HG03025 (cell line): ENCODE results near the gene STEEP1.
A peak's percentile ranks its signal among the peaks of the same experiment; 100 is the strongest.

Experiments used
- ATAC-seq: cut with Tn5 transposase; IDR thresholded peaks from one replicate; pipeline ENCODE4 v1.9.1; 2021; ENCODE audit warnings: mild to moderate bottlenecking, moderate library complexity; ENCODE audit not compliant: unreplicated experiment, low FRiP score

The STEEP1 gene

GRCh38 chrX:119565107-119565663 lies at the start of gene STEEP1:
TSS of gene STEEP1 (minus strand) at chrX:119565409. CDS start at chrX:119565355, 54 bp downstream.
- peak; percentile 75 for ATAC-seq

DNA sequence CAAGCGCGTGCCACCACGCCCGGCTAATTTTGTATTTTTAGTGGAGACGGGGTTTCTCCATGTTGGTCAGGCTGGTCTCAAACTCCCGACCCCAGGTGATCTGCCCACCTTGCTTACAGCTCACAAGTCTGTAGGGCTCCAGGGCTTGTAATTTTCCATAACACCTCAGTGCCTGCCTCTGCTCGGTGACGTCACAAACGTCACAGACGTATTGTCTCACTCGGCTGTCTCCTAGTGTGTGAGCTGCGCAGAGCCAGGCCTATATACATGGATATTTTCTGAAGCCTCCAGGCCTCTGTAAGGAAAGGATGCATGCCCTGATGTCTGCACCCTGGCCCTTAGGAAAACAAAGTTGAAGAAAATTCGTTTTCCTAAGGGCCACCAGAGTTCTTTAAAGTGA lies 49.6 kb upstream of the STEEP1 start:
- no peak for ATAC-seq

DNA sequence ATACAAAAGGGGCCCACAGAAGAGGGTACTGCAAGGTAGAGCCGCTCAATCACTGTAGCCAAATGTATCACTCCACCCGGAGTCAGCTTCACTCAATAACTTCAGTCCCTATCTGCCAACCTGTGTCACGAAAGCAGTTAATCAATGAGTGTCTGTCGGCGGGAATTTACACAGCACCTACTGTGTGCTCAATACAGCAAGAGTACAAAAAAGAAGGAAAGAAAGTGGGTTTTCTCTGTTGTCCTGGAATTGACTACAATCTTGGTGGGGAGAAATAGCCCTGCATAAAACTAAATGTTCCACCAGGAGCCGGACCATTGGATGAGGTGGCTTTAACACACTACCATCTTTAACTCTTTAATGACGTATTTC lies 41.8 kb upstream of the STEEP1 start:
- no peak for ATAC-seq

DNA sequence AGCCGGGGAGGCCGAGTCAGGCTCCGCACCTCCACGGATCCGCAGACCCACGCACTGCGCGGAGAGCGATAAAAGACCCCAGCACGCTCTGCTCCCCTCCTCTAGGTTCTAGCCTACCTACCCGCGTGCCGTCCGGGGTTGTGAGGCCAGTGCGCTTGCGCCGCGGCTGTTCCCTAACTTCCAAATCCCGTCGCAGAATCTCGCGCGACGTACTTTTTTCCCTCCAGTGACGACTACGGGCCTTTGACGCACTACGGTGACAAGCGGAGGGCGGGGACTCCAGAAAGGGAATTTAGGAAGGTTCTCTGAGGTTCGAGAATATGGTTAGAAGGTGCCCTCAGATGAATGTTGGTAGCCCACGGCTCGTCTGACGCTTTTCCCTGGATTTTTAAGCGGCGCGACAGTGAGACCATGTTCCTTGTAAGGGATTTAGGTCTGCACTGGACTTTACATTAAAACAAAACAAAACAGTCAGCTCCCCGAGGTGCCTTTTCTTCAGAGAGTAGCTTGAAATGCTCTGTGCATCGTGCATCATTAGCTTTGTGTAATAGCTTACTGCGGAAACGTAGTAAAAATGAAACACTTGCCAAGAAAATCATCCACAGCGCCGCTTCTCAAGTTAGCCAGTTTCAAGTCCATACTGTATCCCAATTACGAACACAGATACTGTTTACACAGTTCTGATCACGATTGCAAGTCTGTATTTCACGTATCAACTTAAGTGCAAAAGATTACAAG lies 41.2 kb upstream of the STEEP1 start, which contains the start of gene NKRF:
NKRF (minus strand) TSS at position 145 of the 738 bp plus-strand sequence.
- ATAC-seq, result peak; percentile 72

DNA sequence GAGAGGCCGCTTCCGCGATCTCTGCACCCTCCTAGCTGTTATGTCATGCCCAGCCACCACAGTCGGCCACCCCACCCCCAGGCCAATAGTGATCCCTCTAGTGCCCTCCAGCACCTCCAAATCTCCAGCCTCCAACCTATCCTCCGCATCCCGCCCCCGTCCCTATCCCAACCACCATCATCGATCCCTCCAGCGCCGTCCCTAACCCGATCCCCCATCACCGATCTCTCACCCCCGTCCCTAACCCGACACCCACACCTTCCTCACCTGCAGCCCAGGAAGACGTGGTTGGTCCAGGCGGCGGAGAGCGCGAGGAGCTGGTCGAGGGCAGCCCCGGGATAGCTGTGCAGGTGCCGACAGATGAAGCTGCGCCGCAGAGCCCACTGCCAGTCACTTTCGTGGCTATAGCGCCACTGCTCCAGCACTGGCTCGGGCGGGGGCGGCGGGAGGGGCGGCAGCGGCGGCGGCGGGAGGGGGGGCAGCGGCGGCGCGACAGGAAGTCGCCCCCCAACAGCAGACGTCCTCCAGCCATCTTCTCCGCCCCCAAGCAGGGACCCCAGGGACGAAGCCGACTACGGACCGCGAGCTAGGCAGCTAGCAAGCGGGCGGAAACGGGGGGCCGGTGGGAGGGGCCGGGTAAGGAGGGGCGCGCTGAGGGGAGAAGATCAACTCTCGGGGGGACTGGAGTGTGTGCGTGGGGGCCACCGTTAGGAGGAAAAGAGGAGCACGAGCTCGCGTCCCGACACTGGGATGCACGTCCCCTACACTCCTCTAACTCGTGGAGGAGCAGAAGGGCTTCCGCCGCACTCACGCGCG lies 40.5 kb upstream of the STEEP1 start:
- peak; percentile 27 for ATAC-seq

GRCh38 chrX:119604766-119605463 lies 39.7 kb upstream of the STEEP1 start:
- no peak for ATAC-seq

DNA sequence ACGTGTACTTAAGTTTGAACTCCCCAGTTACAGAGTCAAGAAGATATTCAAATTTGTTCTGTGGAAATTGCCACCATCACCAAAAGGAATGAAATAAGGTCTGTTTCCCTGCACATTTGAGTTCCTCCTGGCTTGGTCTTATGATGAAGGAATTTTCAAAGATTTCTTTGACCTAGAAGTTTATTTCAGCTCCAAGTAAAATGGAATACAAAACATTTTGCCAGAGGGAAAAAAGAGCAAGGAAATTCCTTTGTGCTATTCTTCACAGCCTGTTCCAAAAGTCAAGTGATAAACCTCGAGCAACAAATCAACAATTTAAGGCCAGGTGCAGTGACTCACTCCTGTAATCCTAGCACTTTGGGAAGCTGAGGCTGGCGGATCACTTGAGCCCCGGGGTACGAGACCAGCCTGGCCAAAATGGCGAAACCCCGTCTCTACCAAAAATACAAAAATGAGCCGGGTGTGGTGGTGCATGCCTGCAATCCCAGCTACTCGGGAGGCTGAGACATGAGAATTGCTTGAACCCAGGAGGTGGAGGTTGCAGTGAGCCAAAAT lies 37.6 kb upstream of the STEEP1 start:
- ATAC-seq, result no peak

- no peak for ATAC-seq
Measured at GRCh38 chrX:119589810-119590209, 24.6 kb upstream of the STEEP1 start.

- ATAC-seq, result no peak
Measured at GRCh38 chrX:119583431-119584059, 18.3 kb upstream of the STEEP1 start.

DNA sequence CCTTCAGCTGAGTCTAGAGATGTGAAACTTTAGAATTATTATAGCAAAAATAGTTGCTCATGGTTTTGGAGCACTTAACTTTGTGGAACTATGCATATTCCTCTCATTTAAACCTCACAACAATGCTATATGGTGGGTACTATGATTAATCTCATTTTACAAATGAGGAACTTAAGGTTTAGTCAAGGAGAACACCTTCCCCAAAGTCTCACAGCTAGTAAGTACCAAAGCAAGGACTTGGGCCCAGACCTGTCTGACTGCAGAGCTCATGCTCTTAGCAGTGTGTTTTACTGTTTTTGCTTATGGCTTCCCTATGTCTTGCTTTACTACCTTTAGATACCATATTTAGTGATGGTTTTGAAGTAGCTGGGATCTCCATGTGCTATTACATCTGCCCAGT lies 14.2 kb upstream of the STEEP1 start:
- ATAC-seq, result no peak

GRCh38 chrX:119574394-119575266 lies 9.4 kb upstream of the STEEP1 start, which contains the start of gene UBE2A:
TSS of gene UBE2A (plus strand) at chrX:119574563. CDS start at chrX:119574712, 149 bp downstream.
- ATAC-seq, result peak; percentile 66

DNA sequence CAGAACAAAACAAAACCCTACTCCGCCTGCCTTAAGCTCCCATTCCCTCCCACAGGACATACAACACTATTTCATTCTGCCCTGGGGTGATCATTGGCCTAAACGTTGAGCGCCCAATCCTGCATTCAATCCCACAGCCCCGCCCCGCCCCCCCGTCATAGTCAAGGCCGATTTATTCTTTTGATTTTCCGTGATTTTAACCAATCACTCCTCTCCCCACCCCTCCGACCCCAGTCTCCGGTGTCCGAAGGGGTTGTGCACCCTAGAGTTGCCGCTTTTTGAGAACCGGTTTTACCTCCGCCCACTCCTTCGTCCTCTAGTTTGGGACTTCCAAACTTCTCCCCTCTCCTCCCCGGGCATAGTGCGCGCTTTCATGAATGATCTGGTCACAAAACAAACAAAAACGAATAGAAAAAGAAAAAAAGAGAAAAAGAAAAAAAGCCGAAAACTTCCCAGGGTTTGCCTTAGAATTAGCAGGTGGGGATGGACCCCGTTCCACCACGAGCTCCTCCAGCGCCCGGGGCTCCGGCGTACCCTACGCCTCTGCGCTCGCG lies 8.7 kb upstream of the STEEP1 start:
- ATAC-seq, result peak; percentile 61

GRCh38 chrX:119573222-119573621 lies 8.0 kb upstream of the STEEP1 start:
- no peak for ATAC-seq

- no peak for ATAC-seq
Measured at GRCh38 chrX:119570351-119570835, 5.2 kb upstream of the STEEP1 start.

DNA sequence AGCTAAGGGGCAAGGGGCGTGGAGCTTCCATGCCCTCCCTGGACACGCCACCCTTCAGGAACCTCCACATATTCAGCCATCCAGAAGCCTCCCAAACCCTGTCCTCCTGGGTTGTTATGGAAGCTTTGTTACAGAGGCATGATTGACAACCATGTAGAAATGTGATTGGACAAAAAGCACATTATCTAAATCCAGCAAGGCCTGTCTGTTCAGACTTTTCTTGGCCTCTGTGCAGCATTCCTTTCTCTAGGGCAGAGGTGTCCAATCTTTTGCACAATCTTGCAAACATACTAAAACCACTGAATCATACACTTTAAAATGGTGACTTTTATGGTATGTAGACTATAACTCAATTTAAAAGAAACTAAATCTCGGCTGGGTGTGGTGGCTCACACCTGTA lies 12.7 kb downstream of the STEEP1 start:
- no peak for ATAC-seq

DNA sequence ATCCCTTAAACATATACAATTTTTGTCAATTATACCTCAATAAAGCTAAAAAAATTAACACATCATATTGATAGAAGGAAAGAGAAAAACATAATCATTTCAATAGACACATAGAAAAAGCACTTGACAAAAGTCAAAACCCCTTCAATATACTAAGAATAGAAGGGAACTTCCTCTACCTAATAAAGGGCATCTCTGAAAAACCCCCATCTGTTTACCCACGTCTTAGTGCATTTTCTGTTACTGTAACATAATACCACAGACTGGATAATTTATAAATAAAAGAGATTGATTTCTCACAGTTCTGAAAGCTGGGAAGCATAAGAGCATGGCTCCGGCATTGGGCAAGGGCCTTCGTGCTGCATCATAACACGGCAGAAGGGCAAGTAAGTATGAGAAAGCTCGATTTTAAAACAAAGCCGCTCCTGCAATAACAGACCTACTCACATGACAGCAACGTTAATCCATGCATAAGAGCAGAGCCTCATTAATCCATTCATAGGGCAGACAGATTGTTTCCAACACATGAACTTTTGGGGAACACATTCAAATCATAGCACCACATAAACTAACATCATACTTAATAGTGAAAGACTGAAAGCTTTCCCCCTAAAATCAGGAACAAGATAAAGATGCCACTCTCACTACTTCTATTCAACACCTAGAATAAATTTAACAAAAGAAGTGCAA lies 15.7 kb downstream of the STEEP1 start:
- no peak for ATAC-seq

- ATAC-seq, result no peak
Measured at GRCh38 chrX:119541188-119541587, 24.0 kb downstream of the STEEP1 start.

- ATAC-seq, result no peak
Measured at GRCh38 chrX:119539872-119540271, 25.3 kb downstream of the STEEP1 start.
